Measurements from ENCODE around the gene CFAP46. TPM values are rescaled to one million over a fixed set of nuclear protein-coding genes. Genes with fewer than 3 reads are reported as not detected.
"Not testable (repeated sequence)": the region's sequence is repeated elsewhere in the genome, so short reads cannot be mapped to it uniquely, and the experiment has no call there.

The CFAP46 gene
- total and polyA plus RNA-seq, 4 donors = 3.1 to 18.8 (median 7.1) TPM

- H3K9ac ChIP-seq (ENCODE audit: insufficient read depth in 1 of 2, low read length in 2 of 2) = no peak overlapping the region
- no peak for ATAC-seq (ENCODE audit: insufficient read depth, low FRiP score)
- no peak for DNase-seq
- H3K9me3 ChIP-seq (ENCODE audit: control insufficient read depth in 4 of 4, insufficient read depth in 3 of 4, low read length in 3 of 4) = peaks cover 0 to 21% (median 0%) of the 10 kb centered on the region in 4 donors
- no peak for TF ChIP-seq CTCF (IDR thresholded peaks at IDR 0.05; ENCODE audit: control extremely low read depth, extremely low read depth)
- H3K36me3 ChIP-seq (ENCODE audit: control insufficient read depth in 4 of 4, insufficient read depth in 4 of 4, low read length in 4 of 4) = no peaks in the 10 kb centered on the region
- no peak overlapping the region for H3K27ac ChIP-seq (ENCODE audit: low read depth in 1 of 2, low read length in 1 of 2)
- H3K4me1 ChIP-seq (ENCODE audit: control insufficient read depth in 5 of 5, insufficient read depth in 5 of 5, low read length in 5 of 5) = no peaks in the 10 kb centered on the region
- 80 to 83% methylated on average over 21 of the region's 21 CpGs for WGBS, 2 donors
- H3K4me3 ChIP-seq = no peak overlapping the region
- H3K27me3 ChIP-seq (ENCODE audit: control insufficient read depth in 3 of 3, insufficient read depth in 3 of 3, low read length in 2 of 3) = peaks cover 0 to 2% (median 0%) of the 10 kb centered on the region in 3 donors
These were observed 37.3 kb downstream of the CFAP46 start for GRCh38 chr10:132904814-132905649.

- Histone ChIP-seq H3K27me3 (ENCODE audit: control insufficient read depth in 3 of 3, insufficient read depth in 3 of 3, low read length in 2 of 3) (peaks cover 0 to 2% (median 0%) of the 10 kb centered on the region in 3 donors), H3K4me3 (no peak overlapping the region), H3K36me3 (ENCODE audit: control insufficient read depth in 4 of 4, insufficient read depth in 4 of 4, low read length in 4 of 4) (no peaks in the 10 kb centered on the region), H3K27ac (ENCODE audit: low read depth in 1 of 2, low read length in 1 of 2) (no peak overlapping the region), H3K4me1 (ENCODE audit: control insufficient read depth in 5 of 5, insufficient read depth in 5 of 5, low read length in 5 of 5) (no peaks in the 10 kb centered on the region), H3K9me3 (ENCODE audit: control insufficient read depth in 4 of 4, insufficient read depth in 3 of 4, low read length in 3 of 4) (peaks cover 0 to 21% (median 0%) of the 10 kb centered on the region in 4 donors), H3K9ac (ENCODE audit: insufficient read depth in 1 of 2, low read length in 2 of 2) (no peak overlapping the region)
- DNase-seq = peak in 1 of 3 donors; percentile 26
- no peak for TF ChIP-seq CTCF (IDR thresholded peaks at IDR 0.05; ENCODE audit: control extremely low read depth, extremely low read depth)
- WGBS, 2 donors = 29% methylated on average over 15 of the region's 15 CpGs
- no peak for ATAC-seq (ENCODE audit: insufficient read depth, low FRiP score)
These were observed 38.1 kb downstream of the CFAP46 start for GRCh38 chr10:132904181-132904813.

GRCh38 chr10:132902656-132903575 lies 39.5 kb downstream of the CFAP46 start:
- not testable (repeated sequence) for H3K9ac ChIP-seq (ENCODE audit: insufficient read depth in 1 of 2, low read length in 2 of 2); ATAC-seq (ENCODE audit: insufficient read depth, low FRiP score); H3K36me3 ChIP-seq (ENCODE audit: control insufficient read depth in 4 of 4, insufficient read depth in 4 of 4, low read length in 4 of 4); H3K27ac ChIP-seq (ENCODE audit: low read depth in 1 of 2, low read length in 1 of 2); H3K4me1 ChIP-seq (ENCODE audit: control insufficient read depth in 5 of 5, insufficient read depth in 5 of 5, low read length in 5 of 5); H3K4me3 ChIP-seq; DNase-seq; H3K27me3 ChIP-seq (ENCODE audit: control insufficient read depth in 3 of 3, insufficient read depth in 3 of 3, low read length in 2 of 3)
- WGBS, 2 donors = 87 to 91% methylated on average over 19 of the region's 19 CpGs
- peaks cover 0 to 21% (median 0%) of the 10 kb centered on the region in 4 donors for H3K9me3 ChIP-seq (ENCODE audit: control insufficient read depth in 4 of 4, insufficient read depth in 3 of 4, low read length in 3 of 4)

Measured in lung (tissue), 12 donors.